NK-92 treated with Interleukin-12 subunit alpha and Interleukin-12 subunit beta, amount 100 ng/mL, for 24 hours (cell line): ENCODE measurements around the gene OGA.
"Not testable (repeated sequence)": the region's sequence is repeated elsewhere in the genome, so short reads cannot be mapped to it uniquely, and the experiment has no call there.

ENCODE experiments used
- DNase-seq: peaks from one replicate; lab custom pipeline; 2025; lab: John Stamatoyannopoulos, UW

OGA gene

GRCh38 chr10:101797403-101798059 lies 20.7 kb downstream of the OGA start:
- DNase-seq, result no peak

- DNase-seq, result no peak
Measured at GRCh38 chr10:101793526-101793925, 24.7 kb downstream of the OGA start.

GRCh38 chr10:101789686-101790085 lies 28.6 kb downstream of the OGA start:
- no peak for DNase-seq

GRCh38 chr10:101789231-101789630 lies 29.0 kb downstream of the OGA start:
- DNase-seq, result not testable (repeated sequence)

- no peak for DNase-seq
Measured at GRCh38 chr10:101785801-101786200, 32.4 kb downstream of the OGA start.

GRCh38 chr10:101784558-101784957 lies 33.7 kb downstream of the OGA start:
- no peak for DNase-seq

GRCh38 chr10:101783736-101784118 lies 34.5 kb downstream of the OGA start:
- no peak for DNase-seq

- DNase-seq, result peak; percentile 67
Measured at GRCh38 chr10:101782811-101783735, 35.2 kb downstream of the OGA start, which contains the start of gene NPM3. Gene NPM3, minus strand, starts transcription at chr10:101783446. Its CDS starts 56 bp downstream, at chr10:101783390.

- DNase-seq, result no peak
Measured at GRCh38 chr10:101781984-101782810, 36.0 kb downstream of the OGA start.

GRCh38 chr10:101781655-101781983 lies 36.6 kb downstream of the OGA start:
- DNase-seq, result no peak

- peak; percentile 16 for DNase-seq
Measured at GRCh38 chr10:101780818-101781654, 37.2 kb downstream of the OGA start.

- DNase-seq, result no peak
Measured at GRCh38 chr10:101780187-101780817, 37.9 kb downstream of the OGA start.

- DNase-seq, result no peak
Measured at GRCh38 chr10:101779544-101780186, 38.6 kb downstream of the OGA start.

- DNase-seq, result no peak
Measured at GRCh38 chr10:101778781-101779543, 39.3 kb downstream of the OGA start.

- no peak for DNase-seq
Measured at GRCh38 chr10:101778151-101778780, 40.0 kb downstream of the OGA start.

GRCh38 chr10:101777619-101778145 lies 40.6 kb downstream of the OGA start:
- no peak for DNase-seq

- DNase-seq, result no peak
Measured at GRCh38 chr10:101776161-101776817, 42.0 kb downstream of the OGA start.
